ENCODE results near the gene TRAF1.

Gene TRAF1

DNA sequence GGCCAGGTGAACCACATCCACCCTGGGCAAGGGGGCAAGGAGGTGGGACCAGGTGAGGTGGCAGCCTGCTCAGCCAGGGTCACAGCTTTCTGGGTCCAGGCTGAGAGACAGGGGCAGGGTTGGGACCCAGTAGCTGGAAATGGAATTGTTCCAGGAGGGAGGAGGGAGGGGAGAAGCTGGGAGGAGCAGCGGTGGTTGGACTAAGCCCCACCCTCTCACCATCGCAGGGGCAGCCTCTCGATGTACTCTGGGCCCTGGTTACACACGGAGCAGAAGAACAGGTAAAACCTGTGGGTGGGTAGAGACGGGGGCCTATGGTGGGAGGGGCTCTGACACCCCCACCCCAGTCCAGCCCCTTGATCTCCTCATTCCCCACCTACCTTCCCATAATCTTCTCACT is 60.8 kb downstream of the TRAF1 start:
- CTCF ChIA-PET, result interaction anchor here (1.3 to 1.5 kb wide), 3 partner anchors 8 to 115 kb away, joined by 3 read pairs; no protein-coding TSS in a partner anchor
- no peak for DNase-seq (ENCODE audit: low read depth, low spot score)
- TF ChIP-seq CTCF (IDR thresholded peaks at IDR 0.05; ENCODE audit: insufficient read depth, low read length, missing control alignments), result no peak
- H3K4me3 ChIP-seq (ENCODE audit: low read depth, low read length), result no peak overlapping the region
- POLR2A ChIA-PET, result no interaction called here

DNA sequence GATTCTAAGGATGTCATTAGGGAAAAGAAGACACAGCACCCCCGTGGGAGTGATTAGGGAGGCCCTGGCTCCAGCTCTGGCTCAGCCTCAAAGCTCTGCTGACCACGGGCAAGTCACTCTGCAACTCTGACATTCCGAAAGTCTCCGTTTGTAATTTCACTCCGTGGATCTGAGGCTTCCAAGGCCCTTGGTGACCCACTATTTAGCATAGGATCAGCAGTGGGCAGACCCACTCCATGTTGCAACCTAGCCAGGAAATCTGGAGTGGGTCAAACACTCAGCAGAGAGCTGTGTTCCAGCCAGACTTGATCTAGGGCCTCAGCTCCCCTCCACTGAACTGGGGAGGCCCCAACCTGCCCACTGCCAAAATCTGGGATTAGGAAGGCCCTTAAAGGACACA is 61.4 kb downstream of the TRAF1 start:
- CTCF ChIA-PET, result interaction anchor here (1.5 kb wide), 1 partner anchor 116 kb away, joined by 3 read pairs; no protein-coding TSS in a partner anchor
- no peak for TF ChIP-seq CTCF (IDR thresholded peaks at IDR 0.05; ENCODE audit: insufficient read depth, low read length, missing control alignments)
- DNase-seq (ENCODE audit: low read depth, low spot score), result no peak
- POLR2A ChIA-PET, result no interaction called here
- H3K4me3 ChIP-seq (ENCODE audit: low read depth, low read length), result no peak overlapping the region

GRCh38 chr9:120864719-120865118 is 61.9 kb downstream of the TRAF1 start:
- no peak for TF ChIP-seq CTCF (IDR thresholded peaks at IDR 0.05; ENCODE audit: insufficient read depth, low read length, missing control alignments)
- H3K4me3 ChIP-seq (ENCODE audit: low read depth, low read length), result no peak overlapping the region
- CTCF ChIA-PET, result interaction anchor here (0.9 to 1.5 kb wide), 2 partner anchors 9 to 116 kb away, joined by 3 read pairs; no protein-coding TSS in a partner anchor
- POLR2A ChIA-PET, result no interaction called here
- DNase-seq (ENCODE audit: low read depth, low spot score), result no peak

- DNase-seq (ENCODE audit: low read depth, low spot score), result no peak
- ChIA-PET CTCF (interaction anchor here (0.9 kb wide), 1 partner anchor 8 kb away, joined by 3 read pairs; no protein-coding TSS in a partner anchor), POLR2A (no interaction called here)
- no peak for TF ChIP-seq CTCF (IDR thresholded peaks at IDR 0.05; ENCODE audit: insufficient read depth, low read length, missing control alignments)
- H3K4me3 ChIP-seq (ENCODE audit: low read depth, low read length), result no peak overlapping the region
Measured at GRCh38 chr9:120863833-120864232, 62.8 kb downstream of the TRAF1 start.

- ChIA-PET POLR2A (no interaction called here), CTCF (no interaction called here)
- DNase-seq (ENCODE audit: low read depth, low spot score), result no peak
- no peak overlapping the region for H3K4me3 ChIP-seq (ENCODE audit: low read depth, low read length)
- no peak for TF ChIP-seq CTCF (IDR thresholded peaks at IDR 0.05; ENCODE audit: insufficient read depth, low read length, missing control alignments)
Measured at GRCh38 chr9:120862452-120862851, 64.1 kb downstream of the TRAF1 start.

- POLR2A ChIA-PET, result no interaction called here
- CTCF ChIA-PET, result no interaction called here
Measured at GRCh38 chr9:120861935-120862334, 64.7 kb downstream of the TRAF1 start.

More at GRCh38 chr9:120861935-120862334, 64.7 kb downstream of the TRAF1 start:
- TF ChIP-seq CTCF (IDR thresholded peaks at IDR 0.05; ENCODE audit: insufficient read depth, low read length, missing control alignments), result no peak
- H3K4me3 ChIP-seq (ENCODE audit: low read depth, low read length), result no peak overlapping the region
- DNase-seq (ENCODE audit: low read depth, low spot score), result no peak

Measured in AG04449 (cell line).